ENCODE measurements around the gene PIGR.
"Not testable (repeated sequence)": the region's sequence is repeated elsewhere in the genome, so short reads cannot be mapped to it uniquely, and the experiment has no call there.

The PIGR gene

DNA sequence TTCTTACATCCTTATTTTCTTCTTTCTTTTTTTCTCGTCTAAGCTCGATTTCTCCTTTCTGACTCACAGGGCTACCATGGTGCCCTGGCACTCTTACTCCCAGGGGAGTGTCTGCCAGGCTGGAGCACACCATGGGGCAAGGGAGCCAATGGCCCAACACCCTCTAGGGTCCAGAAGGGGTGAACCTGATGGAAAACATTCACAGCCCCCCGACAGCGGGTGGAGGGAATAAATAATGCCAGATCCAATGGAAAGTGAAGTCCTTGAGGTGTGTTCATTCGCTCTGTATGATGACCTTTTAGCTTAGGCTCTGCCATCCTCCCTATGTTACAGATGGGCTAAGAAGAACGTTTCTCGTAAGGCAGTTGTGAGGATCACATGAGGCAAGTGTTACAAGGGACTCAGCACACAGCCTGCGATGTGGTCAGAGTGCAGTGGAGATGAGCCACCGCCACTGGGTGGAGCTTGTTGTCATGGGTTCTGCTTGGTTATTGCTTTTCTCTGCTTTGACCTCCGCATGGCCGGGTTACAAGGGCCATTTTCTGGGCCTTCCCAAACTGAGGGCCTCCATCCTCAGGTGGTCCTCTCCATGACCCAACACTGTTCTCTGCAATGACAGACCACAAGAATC, 21.0 kb downstream of the PIGR start:
- Histone ChIP-seq H4K20me1 (ENCODE audit: insufficient read depth, low read length) (no peaks in the 10 kb centered on the region), H3K27ac (ENCODE audit: low read length) (peak overlapping the region; percentile 97), H3K27me3 (ENCODE audit: low read depth, low read length) (no peaks in the 10 kb centered on the region), H3K4me3 (ENCODE audit: low read length) (peak overlapping the region; percentile 73; the same call in 1 of the 2 replicates), H3K9me3 (ENCODE audit: insufficient read depth, low read length) (no peaks in the 10 kb centered on the region), H3K4me1 (ENCODE audit: low read length) (peaks cover 97% of the 10 kb centered on the region), H3K9ac (ENCODE audit: low read length) (peak overlapping the region; percentile 90), H3K4me2 (ENCODE audit: low read length) (peak overlapping the region; percentile 90), H2AFZ (ENCODE audit: low read depth, low read length) (no peak overlapping the region; the same call in 1 of the 2 replicates), H3K36me3 (replicated peaks; ENCODE audit: low read depth, low read length) (no peaks in the 10 kb centered on the region), H3K79me2 (ENCODE audit: low read length) (peaks cover 18% of the 10 kb centered on the region)
- TF ChIP-seq EZH2phosphoT487 (IDR thresholded peaks at IDR 0.05; ENCODE audit: low read depth), result no peak
- TF ChIP-seq, protein P1, sequence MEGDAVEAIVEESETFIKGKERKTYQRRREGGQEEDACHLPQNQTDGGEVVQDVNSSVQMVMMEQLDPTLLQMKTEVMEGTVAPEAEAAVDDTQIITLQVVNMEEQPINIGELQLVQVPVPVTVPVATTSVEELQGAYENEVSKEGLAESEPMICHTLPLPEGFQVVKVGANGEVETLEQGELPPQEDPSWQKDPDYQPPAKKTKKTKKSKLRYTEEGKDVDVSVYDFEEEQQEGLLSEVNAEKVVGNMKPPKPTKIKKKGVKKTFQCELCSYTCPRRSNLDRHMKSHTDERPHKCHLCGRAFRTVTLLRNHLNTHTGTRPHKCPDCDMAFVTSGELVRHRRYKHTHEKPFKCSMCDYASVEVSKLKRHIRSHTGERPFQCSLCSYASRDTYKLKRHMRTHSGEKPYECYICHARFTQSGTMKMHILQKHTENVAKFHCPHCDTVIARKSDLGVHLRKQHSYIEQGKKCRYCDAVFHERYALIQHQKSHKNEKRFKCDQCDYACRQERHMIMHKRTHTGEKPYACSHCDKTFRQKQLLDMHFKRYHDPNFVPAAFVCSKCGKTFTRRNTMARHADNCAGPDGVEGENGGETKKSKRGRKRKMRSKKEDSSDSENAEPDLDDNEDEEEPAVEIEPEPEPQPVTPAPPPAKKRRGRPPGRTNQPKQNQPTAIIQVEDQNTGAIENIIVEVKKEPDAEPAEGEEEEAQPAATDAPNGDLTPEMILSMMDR (IDR thresholded peaks at IDR 0.05; ENCODE audit: low read depth, low read length), result peak; percentile 81

DNA sequence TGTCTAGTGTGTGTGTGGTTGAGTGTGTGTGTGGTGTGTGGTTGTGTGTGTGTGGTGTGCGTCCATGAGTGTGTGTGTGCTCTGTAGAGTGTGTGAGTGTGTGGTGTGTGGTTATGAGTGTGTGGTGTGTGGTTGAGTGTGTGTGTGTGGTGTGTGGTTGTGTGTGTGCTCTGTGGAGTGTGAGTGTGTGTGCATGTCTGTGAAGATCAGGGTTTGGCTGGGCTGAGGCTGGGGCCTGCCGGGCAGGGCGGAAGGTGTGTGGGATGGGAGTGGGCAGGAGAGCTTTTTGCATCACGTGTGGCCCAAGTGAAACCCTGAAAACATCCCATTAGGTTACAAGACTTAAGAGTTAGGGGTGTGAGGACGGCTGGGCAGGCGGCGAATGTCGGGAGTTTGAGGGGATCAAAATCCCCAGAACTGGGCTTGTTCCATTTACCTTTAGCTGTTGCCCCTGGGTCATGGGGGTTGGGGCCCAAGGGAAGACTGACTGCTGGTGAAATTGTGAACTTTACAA, 21.6 kb downstream of the PIGR start:
- Histone ChIP-seq H3K9ac (ENCODE audit: low read length) (peak overlapping the region; percentile 90), H3K27me3 (ENCODE audit: low read depth, low read length) (no peaks in the 10 kb centered on the region), H2AFZ (ENCODE audit: low read depth, low read length) (no peak overlapping the region), H3K79me2 (ENCODE audit: low read length) (peaks cover 18% of the 10 kb centered on the region), H3K9me3 (ENCODE audit: insufficient read depth, low read length) (no peaks in the 10 kb centered on the region), H3K4me1 (ENCODE audit: low read length) (peaks cover 91% of the 10 kb centered on the region), H4K20me1 (ENCODE audit: insufficient read depth, low read length) (no peaks in the 10 kb centered on the region), H3K36me3 (replicated peaks; ENCODE audit: low read depth, low read length) (no peaks in the 10 kb centered on the region), H3K4me2 (ENCODE audit: low read length) (peak overlapping the region; percentile 90), H3K27ac (ENCODE audit: low read length) (peak overlapping the region; percentile 97), H3K4me3 (ENCODE audit: low read length) (peak overlapping the region; percentile 73)
- TF ChIP-seq, protein P1 (IDR thresholded peaks at IDR 0.05; ENCODE audit: low read depth, low read length), result no peak
- no peak for TF ChIP-seq EZH2phosphoT487 (IDR thresholded peaks at IDR 0.05; ENCODE audit: low read depth)

DNA sequence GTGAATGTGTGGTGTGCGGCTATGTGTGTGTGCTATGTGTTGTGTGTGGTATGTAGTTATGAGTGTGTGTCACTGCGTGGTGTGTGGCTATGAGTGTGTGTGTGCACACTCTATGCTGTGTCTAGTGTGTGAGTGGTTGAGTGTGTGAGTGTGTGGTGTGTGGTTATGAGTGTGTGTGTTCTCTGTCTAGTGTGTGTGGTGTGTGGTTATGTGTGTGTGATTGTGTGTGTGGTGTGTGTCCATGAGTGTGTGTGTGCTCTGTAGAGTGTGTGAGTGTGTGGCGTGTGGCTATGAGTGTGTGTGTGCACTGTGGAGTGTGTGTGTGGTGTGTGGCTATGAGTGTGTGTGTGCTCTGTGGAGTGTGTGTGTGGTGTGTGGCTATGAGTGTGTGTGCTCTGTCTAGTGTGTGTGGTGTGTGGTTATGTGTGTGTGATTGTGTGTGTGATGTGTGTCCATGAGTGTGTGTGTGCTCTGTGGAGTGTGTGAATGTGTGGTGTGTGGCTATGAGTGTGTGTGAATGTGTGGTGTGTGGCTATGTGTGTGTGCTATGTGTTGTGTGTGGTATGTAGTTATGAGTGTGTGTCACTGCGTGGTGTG, 22.2 kb downstream of the PIGR start:
- H3K27me3 ChIP-seq (ENCODE audit: low read depth, low read length); H3K36me3 ChIP-seq (replicated peaks; ENCODE audit: low read depth, low read length); H2AFZ ChIP-seq (ENCODE audit: low read depth, low read length); H3K9me3 ChIP-seq (ENCODE audit: insufficient read depth, low read length); H4K20me1 ChIP-seq (ENCODE audit: insufficient read depth, low read length): not testable (repeated sequence)
- Histone ChIP-seq H3K79me2 (ENCODE audit: low read length) (peaks cover 18% of the 10 kb centered on the region), H3K27ac (ENCODE audit: low read length) (peak overlapping the region; percentile 97), H3K4me3 (ENCODE audit: low read length) (peak overlapping the region; percentile 73), H3K4me1 (ENCODE audit: low read length) (peaks cover 85% of the 10 kb centered on the region), H3K9ac (ENCODE audit: low read length) (peak overlapping the region; percentile 90), H3K4me2 (ENCODE audit: low read length) (peak overlapping the region; percentile 90)

DNA sequence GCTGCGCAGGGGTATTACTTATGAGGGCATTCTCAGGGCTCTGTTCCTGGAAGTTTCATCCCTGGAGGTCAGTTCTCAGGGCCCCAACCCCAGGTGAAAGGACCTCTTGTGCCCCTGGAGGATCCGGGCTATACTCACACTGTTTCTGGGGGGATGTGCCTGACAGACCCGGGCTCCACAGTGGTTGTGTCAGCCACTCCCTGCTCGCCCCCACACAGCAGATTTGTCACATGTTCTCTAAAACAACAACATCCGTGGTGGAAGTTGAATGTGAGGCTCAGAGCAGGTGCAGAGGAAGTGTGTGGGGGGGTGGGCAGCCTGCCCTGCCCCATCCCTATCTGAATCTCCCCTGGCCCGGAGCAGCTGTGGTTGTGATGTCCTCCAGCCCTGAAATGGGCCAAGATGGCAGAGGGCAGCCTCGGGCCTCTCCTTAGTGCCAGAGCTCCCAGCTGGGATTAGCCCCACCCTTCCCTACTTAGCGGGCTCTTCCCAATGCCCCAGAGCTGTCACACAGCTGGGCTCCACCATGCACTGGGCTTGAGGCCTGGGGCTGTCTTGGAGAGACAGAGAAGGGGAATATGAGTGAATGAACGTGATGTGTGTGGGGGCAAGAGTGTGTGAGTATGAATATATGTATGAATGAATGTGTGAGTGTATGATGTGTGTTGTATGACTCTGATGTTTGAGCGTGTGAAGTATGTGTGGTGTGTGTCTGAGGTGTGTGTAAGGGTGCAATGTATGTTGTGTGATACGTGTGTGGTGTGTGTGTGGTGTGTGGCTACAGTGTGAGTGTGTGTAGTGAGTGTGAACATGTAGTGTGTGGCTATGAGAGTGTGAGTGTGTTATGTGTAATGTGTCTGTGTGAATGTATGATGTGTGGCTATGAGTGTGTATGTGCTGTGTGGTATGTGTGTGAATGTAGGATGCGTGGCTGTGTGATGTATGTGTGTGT, 23.0 kb downstream of the PIGR start:
- H3K36me3 ChIP-seq (replicated peaks; ENCODE audit: low read depth, low read length), result no peaks in the 10 kb centered on the region
- no peaks in the 10 kb centered on the region for H3K27me3 ChIP-seq (ENCODE audit: low read depth, low read length)
- H3K4me1 ChIP-seq (ENCODE audit: low read length), result peaks cover 78% of the 10 kb centered on the region
- H3K9ac ChIP-seq (ENCODE audit: low read length), result peak overlapping the region; percentile 90
- H3K27ac ChIP-seq (ENCODE audit: low read length), result peak overlapping the region; percentile 97
- no peak overlapping the region for H2AFZ ChIP-seq (ENCODE audit: low read depth, low read length)
- peak overlapping the region; percentile 90 for H3K4me2 ChIP-seq (ENCODE audit: low read length)
- H3K79me2 ChIP-seq (ENCODE audit: low read length), result peaks cover 18% of the 10 kb centered on the region
- no peak for TF ChIP-seq EZH2phosphoT487 (IDR thresholded peaks at IDR 0.05; ENCODE audit: low read depth)
- TF ChIP-seq, protein P1 (IDR thresholded peaks at IDR 0.05; ENCODE audit: low read depth, low read length), result no peak
- peak overlapping the region; percentile 73 for H3K4me3 ChIP-seq (ENCODE audit: low read length)
- no peaks in the 10 kb centered on the region for H4K20me1 ChIP-seq (ENCODE audit: insufficient read depth, low read length)
- no peaks in the 10 kb centered on the region for H3K9me3 ChIP-seq (ENCODE audit: insufficient read depth, low read length)
